Left ventricle myocardium inferior (tissue), 1 donor: ENCODE data around the gene MLLT10. TPM values are rescaled to one million over a fixed set of nuclear protein-coding genes. Genes with fewer than 3 reads are reported as not detected.
"Not testable (repeated sequence)": the region's sequence is repeated elsewhere in the genome, so short reads cannot be mapped to it uniquely, and the experiment has no call there.

Source experiments
- DNase-seq: peaks from one replicate; pipeline ENCODE4 v3.0.0-alpha.2; 2020
- H3K27ac ChIP-seq: fragments of 200-600 bp; replicated peaks from 2 replicates; pipeline ENCODE4 v1.8.0; 2021
- H3K27me3 ChIP-seq: fragments of 200-600 bp; 2 replicates; pipeline ENCODE4 v1.8.0; 2021; ENCODE audit warnings: low read depth
- H3K36me3 ChIP-seq: fragments of 200-600 bp; 2 replicates; pipeline ENCODE4 v1.8.0; 2021
- H3K4me1 ChIP-seq: fragments of 200-600 bp; 2 replicates; pipeline ENCODE4 v1.8.0; 2021
- H3K4me3 ChIP-seq: fragments of 200-600 bp; 2 replicates; pipeline ENCODE4 v1.8.0; 2021; ENCODE audit warnings: mild to moderate bottlenecking, moderate library complexity
- H3K9me3 ChIP-seq: fragments of 200-600 bp; replicated peaks from 2 replicates; pipeline ENCODE4 v1.8.0; 2021
- intact Hi-C: fragments of 100-400 bp; cut with micrococcal nuclease; formaldehyde crosslinking; loops from one replicate; pipeline ENCODE4 v1.11.0; 2022
- total RNA-seq: library from RNA; stranded (reverse); fragmentation: NEBNext Ultra II Directional; extraction: Animal tissue kit (Norgen Biotek cat#: 25700); gene quantifications from one replicate; pipeline ENCODE4 v1.2.1, GENCODE V29; 2021
- TF ChIP-seq, protein P1 (sequence below): fragments of 200-600 bp; IDR thresholded peaks from 2 replicates; pipeline ENCODE4 v1.8.0; 2021; ENCODE audit warnings: antibody characterized with exemption, mild to moderate bottlenecking, borderline replicate concordance
- donor health status: DM: no; HTN: yes; CAD: no; lungs with severe emphysema.

The MLLT10 gene
- total RNA-seq, 1 donor from 2014 or later = 18.7 TPM

GRCh38 chr10:21626457-21627161 is 92.6 kb downstream of the MLLT10 start:
- DNase-seq = no peak
- no peak overlapping the region for H3K27ac ChIP-seq
- H3K4me3 ChIP-seq = no peak overlapping the region
- H3K27me3 ChIP-seq = no peaks in the 10 kb centered on the region
- no peaks in the 10 kb centered on the region for H3K9me3 ChIP-seq
- TF ChIP-seq, protein P1, sequence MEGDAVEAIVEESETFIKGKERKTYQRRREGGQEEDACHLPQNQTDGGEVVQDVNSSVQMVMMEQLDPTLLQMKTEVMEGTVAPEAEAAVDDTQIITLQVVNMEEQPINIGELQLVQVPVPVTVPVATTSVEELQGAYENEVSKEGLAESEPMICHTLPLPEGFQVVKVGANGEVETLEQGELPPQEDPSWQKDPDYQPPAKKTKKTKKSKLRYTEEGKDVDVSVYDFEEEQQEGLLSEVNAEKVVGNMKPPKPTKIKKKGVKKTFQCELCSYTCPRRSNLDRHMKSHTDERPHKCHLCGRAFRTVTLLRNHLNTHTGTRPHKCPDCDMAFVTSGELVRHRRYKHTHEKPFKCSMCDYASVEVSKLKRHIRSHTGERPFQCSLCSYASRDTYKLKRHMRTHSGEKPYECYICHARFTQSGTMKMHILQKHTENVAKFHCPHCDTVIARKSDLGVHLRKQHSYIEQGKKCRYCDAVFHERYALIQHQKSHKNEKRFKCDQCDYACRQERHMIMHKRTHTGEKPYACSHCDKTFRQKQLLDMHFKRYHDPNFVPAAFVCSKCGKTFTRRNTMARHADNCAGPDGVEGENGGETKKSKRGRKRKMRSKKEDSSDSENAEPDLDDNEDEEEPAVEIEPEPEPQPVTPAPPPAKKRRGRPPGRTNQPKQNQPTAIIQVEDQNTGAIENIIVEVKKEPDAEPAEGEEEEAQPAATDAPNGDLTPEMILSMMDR = no peak
- H3K4me1 ChIP-seq = peaks cover 18% of the 10 kb centered on the region
- intact Hi-C loops = no loop called here
- H3K36me3 ChIP-seq = peaks cover 17% of the 10 kb centered on the region

DNA sequence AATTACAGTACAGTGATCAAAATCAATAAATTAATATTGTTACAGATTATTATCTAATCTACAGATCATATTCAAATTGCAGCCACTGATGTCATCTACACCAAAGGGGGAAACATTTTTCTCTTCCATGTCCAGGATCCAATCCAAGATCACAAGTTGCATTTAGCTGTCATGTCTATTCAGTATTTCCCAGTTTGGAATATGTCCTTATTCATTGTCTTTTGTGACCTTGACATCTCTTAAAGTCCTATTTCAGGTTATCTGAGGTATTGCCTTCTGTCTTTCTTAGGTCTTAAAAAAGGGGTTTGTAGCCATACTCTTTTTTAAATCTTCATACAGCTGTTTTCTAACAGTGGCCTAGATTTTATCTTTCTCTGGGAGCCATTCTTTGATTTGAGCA is 93.3 kb downstream of the MLLT10 start:
- Histone ChIP-seq H3K27ac (peak overlapping the region; percentile 4), H3K27me3 (no peaks in the 10 kb centered on the region), H3K9me3 (no peaks in the 10 kb centered on the region), H3K4me1 (peaks cover 18% of the 10 kb centered on the region), H3K36me3 (peaks cover 17% of the 10 kb centered on the region), H3K4me3 (no peak overlapping the region)
- TF ChIP-seq, protein P1 = no peak
- DNase-seq = no peak
- intact Hi-C loops = no loop called here

- intact Hi-C loops = no loop called here
- TF ChIP-seq, protein P1 = no peak
- no peaks in the 10 kb centered on the region for H3K9me3 ChIP-seq
- no peak overlapping the region for H3K4me3 ChIP-seq
- H3K27ac ChIP-seq = peak overlapping the region; percentile 4
- H3K27me3 ChIP-seq = no peaks in the 10 kb centered on the region
- peaks cover 18% of the 10 kb centered on the region for H3K4me1 ChIP-seq
- no peak for DNase-seq
- H3K36me3 ChIP-seq = peaks cover 17% of the 10 kb centered on the region
Observed at GRCh38 chr10:21628023-21628422, 94.0 kb downstream of the MLLT10 start.

DNA sequence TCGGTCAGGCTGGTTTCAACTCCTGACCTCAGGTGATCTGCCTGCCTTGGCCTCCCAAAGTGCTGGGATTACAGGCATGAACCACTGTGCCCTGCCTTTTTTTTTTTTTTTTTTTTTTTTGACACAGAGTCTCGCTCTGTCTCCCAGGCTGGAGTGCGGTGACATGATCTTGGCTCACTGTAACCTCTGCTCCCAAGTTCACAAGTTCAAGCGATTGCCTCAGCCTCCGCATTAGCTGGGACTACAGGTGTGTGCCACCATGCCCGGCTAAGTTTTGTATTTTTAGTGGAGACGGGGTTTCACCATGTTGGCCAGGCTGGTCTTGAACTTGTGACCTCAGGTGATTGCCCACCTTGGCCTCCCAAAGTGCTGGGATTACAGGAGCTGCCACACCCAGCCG is 94.6 kb downstream of the MLLT10 start:
- H3K4me1 ChIP-seq = peaks cover 18% of the 10 kb centered on the region
- peaks cover 17% of the 10 kb centered on the region for H3K36me3 ChIP-seq
- H3K27me3 ChIP-seq, H3K9me3 ChIP-seq, H3K4me3 ChIP-seq, intact Hi-C loops, H3K27ac ChIP-seq, DNase-seq: not testable (repeated sequence)

DNA sequence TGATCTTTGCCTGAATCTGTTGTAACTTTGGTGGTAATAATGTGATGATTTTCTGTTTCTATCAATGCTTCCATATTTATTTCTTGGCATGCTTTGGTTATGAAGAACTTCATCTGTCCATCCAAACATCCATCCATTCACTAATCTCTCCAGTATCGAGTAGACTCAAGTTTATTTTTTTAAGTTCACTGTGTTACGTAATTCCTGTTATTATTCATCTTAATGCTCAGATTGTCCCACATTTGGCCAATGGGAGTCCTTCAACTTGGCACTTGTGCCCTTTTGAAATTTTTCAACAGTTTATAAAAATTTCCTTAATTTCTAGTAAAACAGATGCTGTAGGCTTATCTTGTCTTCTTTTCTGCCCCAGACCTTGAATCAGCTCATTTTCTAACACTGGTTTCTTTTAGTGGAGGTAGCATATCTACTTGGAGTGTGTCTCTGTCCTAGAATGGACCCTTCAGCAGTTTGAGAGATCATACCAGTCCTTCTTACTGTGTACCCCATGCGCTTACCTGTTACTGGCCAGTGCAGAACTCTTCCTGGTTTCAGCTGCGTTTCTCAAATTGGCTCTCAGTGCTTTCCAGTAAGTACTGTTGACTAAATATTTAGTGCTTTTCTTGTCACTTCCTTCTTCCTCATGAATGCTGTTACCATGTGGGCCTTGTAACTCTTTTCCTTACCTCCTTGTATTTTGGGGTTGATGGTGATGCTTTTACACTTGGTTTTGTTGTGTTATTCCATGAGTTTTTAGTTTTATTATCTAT is 100.8 kb downstream of the MLLT10 start:
- Histone ChIP-seq H3K27ac (no peak overlapping the region), H3K9me3 (no peaks in the 10 kb centered on the region), H3K27me3 (no peaks in the 10 kb centered on the region), H3K4me1 (peaks cover 20% of the 10 kb centered on the region), H3K4me3 (no peak overlapping the region), H3K36me3 (peaks cover 11% of the 10 kb centered on the region)
- DNase-seq = no peak
- TF ChIP-seq, protein P1 = no peak
- intact Hi-C loops = no loop called here

DNA sequence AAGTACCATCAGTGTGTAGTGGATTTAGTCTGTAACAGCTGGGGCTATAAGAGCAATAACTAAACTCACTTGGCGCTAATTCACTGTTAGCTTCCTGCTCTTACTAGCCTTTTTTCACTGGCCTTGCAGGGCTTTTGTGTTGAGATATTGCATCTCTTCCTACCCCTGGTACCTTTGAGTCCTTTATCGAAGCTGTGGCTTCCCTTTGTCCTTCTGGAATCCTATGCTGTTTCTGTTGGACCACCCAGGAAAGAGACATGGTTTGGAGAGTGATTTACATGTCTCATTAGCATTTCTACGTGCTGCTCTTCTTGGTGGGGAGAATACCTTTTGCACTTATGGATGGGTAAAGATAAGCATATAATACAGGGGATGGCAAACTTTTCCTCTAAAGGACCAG is 103.8 kb downstream of the MLLT10 start:
- no peak overlapping the region for H3K4me3 ChIP-seq
- H3K4me1 ChIP-seq = peaks cover 20% of the 10 kb centered on the region
- intact Hi-C loops = no loop called here
- H3K27ac ChIP-seq = no peak overlapping the region
- no peaks in the 10 kb centered on the region for H3K9me3 ChIP-seq
- TF ChIP-seq, protein P1 = no peak
- DNase-seq = no peak
- H3K36me3 ChIP-seq = peaks cover 11% of the 10 kb centered on the region
- no peaks in the 10 kb centered on the region for H3K27me3 ChIP-seq
